CD4-positive, alpha-beta T cell treated with Interleukin-4 for 4 hours (primary cell): ENCODE data around the gene CENPX.

ENCODE experiments used
- DNase-seq: peaks from one replicate; pipeline ENCODE4 v3.0.0-alpha.2; 2020

CENPX gene

GRCh38 chr17:82022310-82022980, at the start of gene CENPX:
CENPX (minus strand) TSS chr17:82022878; CDS start chr17:82022861, 17 bp downstream.
- DNase-seq, result no peak

DNA sequence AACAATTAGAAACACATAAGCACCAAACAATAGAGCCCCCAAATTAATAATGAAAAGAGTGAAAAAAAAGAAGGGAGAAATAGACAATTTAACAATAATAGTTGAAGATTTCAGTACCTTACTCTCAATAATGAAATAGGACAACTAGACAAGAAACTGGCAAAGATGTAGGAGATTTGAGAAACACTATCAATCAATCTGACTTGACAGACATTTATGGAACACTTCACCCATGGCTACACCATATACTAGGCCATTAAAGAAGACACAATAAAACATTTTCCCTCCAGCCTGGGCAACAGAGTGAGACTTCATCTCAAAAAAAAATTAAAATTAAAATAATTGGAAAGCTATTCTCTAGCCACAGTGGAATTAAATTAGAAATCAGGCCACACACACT, 47.9 kb upstream of the CENPX start:
- no peak for DNase-seq

DNA sequence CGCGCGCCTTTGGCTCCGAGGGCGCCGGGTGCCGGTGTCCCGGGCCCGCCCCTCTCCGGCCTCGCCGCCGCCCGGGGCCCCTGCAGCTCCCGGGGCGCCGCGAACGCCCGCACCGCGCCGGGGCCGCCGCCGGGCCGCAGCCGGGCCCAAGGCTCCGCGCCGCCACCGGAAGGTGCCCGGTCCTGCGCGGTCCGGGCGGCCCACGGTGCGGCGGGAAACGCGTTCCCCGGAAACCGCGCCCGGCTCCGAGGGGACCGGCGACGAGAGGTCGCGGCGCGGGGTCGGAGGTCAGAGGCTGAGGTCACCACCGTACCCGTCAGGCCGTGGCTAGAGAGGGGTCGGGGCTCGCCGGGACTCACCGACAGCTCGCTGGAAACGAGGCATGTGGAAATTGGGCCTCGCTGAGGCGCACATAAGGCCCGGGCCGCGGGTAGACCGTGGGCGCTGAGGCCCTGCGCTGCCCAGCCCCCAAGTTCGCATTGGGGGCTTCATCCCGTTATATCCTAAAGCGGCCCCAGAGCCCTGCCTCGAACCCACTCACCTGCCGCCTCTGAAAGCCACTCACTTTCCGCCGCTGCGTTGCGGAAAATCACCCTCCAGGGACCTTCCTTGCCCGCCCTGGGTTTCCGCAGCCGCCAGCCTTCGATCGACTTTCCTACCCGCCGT, 43.1 kb upstream of the CENPX start, which contains the start of gene DUS1L:
Gene DUS1L (minus strand): TSS at position 167 of the 666 bp plus-strand sequence. CDS start 745 bp downstream, outside the sequence.
- peak; percentile 54 for DNase-seq

GRCh38 chr17:82065193-82065637, 42.5 kb upstream of the CENPX start:
- peak; percentile 5 for DNase-seq

DNA sequence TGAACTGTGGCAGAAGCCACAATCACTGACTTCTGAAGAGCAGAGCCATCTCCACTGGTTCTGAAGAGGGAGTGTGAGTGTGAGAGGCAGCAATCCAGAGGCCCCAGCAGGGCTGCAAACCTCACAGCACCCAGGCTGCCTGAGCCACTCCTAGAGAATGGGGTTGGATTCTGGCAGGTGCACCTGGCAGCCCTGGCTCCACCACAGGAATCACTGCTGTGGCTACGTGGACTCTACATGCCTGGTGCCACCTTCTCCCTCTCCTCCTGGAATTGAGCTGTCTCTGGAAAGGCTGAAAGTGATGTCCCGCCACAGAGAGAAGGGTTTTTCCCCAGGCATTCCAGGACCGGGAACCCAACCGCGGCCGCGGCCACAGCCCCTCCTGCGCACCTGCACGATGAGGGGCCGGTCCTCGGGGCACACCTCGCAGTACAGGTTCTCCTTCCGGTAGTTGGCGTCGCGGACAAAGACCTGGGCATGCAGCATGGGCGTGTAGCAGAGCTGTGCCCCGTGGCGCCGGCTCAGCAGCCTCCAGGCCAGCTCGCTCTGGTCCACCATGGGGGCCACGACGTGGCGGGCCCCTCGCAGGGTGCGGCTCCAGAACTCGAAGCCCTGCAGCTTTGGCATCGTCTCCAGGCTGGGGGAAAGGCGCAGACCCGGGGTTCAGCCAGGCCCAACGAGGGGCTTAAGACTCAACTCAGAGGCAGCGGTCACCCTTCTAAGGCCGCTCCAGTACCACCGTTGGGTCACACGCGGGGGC, 41.9 kb upstream of the CENPX start:
- no peak for DNase-seq

- DNase-seq, result no peak
These were observed 41.0 kb upstream of the CENPX start for GRCh38 chr17:82063424-82064415.

DNA sequence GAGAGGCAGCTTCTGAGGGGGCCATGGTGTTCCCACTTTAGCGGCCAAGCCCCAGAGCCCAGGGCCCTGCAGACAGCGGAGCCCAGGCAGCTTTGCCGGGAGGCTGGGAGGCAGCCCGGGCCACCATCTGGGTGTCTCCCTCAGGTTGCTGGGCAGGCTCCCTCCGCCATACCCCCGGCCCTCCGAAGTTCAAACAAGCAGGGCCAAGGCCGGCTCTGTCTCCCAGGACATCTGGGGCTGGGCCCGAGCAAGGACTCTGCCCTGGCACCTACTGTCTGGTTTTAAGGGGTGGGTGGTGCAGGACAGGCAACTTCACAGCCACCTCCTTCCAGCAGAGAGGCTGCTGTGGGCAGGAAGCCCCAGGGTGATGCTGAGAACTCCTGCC, 40.3 kb upstream of the CENPX start:
- no peak for DNase-seq

DNA sequence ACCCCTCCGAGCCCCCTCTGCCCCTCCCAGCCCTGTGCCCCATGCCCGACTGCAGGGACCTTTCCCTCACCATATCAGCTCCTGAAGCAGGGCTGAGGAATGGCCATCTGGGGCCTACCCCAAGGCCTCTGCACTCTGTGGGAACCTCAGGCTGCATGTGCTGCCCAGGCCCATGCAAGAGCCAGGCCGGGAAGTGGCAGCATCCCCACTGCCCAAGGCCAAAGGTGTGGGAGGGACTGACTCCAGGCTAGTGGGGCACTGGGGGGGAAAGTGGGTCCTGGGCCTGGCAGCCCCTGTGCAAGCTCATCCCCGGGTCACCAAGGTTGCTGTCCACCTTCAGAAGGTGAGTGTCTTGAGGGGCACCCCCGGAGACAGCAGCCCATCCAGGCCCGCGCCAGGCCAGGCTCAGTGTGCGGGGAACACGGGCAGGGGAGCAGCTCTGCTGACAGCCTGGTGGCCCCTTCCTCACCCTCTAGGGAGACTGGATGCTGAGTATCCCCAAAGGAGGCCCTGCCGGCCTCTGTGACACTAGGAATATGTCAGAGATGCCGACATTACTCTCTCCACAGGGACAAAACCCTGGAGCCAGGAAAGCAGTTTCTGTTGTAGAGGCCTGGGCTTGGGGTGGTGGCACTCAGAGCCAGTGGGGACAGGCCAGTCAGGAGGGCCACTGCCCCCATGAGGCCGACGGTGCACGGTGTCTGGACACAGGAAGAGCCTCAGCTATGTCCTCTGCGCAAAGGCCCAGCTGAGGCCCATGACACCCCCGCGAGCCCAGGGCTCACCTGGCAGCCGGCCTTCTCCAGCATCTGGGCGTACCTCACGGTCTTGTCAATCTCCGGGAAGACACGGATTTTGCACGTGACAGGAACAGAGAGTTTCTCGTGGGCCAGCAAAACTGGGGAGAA, 39.7 kb upstream of the CENPX start:
- no peak for DNase-seq

DNA sequence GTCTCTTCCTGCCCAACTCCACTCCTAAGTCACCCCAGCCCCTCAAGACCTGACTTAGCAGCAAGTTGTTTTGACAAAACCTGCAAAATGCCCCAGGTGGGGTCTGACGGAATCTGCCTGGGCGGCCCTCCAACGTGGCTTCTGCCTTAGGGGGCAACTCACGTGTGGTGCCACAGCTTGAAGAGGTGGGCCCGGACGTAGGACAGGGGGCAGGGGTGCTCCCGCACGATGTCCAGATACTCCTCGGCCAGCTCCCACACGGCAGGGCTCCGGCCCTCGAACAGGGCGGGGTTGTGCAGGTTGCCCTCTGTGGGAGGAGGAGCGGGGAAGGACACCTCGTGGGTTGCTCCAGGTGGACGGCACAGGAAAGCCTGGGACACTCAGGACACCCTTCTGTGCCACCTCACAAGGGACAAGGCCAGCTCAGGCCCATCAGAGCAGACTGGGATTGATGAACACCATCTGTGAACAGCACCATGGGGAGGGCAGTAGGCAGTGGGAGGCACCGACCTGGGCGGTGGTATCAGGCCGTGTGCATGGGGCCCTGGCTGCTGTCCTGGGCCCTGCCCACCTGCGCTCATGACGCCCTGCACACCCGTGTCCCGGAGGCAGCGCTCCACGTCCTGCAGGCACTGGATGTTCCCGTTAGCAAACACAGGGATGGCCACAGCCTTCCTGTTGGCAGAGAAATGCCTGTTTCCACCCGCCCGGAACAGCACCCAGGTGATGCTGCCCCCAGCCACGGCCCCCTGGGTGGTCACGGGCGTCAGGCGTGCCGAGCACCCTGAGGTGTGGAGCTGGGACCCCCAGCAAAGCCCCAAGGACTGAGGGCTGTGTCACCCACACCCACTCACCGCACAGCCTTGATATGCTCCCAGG, 38.6 kb upstream of the CENPX start:
- DNase-seq, result no peak

- DNase-seq, result no peak
These were observed 37.9 kb upstream of the CENPX start for GRCh38 chr17:82060614-82061013.

DNA sequence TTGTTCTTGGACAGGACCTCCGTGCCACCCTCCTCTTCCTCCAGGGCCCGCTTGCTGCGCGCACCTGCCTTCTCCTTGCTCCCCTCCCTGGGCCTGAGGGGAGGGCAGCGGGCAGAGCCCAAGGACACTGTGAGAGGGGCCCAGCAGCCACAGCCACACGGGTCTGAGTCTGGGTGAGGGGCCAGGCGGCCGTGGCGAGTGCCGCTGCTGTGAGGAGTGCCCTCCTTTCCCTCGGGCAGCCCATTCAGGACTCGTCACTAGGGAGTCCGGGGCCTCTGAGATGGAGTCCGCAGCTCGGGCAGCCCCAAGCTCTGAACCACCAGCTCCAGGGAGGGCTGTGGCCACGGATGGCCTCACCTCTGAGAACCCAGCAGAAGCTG, 37.3 kb upstream of the CENPX start:
- DNase-seq, result no peak

DNA sequence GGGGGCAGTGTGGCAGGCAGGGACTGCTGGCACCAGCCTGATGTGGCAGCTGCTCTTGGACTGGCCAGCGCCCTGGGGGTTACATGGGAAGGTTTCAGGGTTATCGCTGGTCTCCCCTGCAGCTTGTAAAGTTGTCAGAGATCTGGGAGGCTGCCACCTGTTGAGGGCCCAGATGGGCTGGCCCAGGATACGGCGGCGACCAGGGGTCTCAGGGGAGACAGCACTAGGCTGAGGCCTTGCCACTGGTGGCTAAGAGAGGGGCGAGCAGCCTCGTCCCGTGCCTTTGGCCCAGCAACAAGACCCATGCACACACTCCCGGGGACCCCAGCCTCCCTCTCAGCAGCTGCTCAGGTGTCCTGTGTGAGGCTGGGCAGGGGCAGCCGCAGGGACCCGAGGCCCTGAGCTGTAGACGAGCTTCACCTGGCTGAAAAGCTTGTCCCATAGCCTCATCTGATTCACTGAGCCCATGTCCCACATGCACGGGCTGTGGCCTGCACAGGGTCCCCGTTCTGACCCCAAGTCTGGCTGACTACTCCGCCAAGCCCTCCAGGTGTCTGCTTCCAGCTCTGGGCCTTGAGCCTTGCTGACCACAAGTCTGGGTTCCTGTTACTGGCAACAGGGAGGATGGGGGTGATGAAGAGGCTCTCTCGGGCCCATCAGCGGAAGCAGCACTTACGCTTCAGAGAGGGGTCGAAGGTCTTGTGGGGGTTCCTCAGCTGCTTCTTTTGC, 36.8 kb upstream of the CENPX start:
- DNase-seq, result no peak

DNA sequence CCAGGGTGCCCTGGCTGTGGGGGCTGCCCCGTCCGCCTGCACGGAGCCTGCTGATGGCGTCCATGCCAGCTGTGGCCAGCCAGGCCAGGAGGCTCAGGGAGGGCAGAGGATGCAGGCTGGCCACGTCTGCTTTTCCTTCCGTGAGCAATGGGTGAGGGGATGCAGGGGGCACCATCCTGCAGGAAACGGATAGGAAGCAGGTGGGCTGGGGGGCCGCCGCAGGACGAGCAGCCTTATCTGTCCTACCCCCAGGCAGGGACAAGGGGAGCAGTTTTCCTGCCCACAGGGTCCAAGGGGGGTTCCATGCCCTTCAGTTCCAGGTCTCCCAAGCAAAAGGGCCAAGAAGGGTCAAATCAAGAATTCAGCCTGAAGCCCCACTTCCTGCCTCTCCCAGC, 36.2 kb upstream of the CENPX start:
- no peak for DNase-seq

DNA sequence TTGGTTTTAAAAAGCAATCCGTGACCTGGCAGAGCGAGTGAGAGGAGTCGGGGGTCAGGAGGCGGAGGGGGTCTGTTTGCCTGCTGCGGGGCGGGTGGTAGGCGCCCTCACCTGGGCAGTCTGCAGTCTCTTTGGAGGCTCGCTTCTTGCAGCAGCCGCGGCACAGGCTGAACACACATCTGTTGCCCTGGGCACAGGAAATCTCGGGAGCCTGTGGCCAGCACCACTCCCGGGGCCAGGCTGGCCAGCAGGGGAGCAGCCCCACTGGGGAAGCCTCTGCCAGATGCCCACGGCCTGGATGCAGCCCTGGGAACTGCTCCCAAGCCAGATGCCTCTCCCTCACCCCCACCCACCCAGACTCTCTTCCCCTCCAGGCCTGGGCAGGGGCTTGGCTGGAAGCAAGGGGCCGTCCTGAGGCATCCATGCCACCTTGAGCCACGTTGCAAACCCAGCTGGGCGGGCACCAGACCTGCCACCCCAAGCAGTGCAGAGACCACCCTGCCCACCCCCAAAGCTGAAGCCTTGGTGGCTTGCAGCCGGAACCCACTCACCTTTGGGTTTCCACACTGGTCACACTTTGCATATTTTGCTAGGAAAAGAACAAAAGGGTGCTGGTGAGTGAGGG, 35.7 kb upstream of the CENPX start:
- DNase-seq, result no peak

DNA sequence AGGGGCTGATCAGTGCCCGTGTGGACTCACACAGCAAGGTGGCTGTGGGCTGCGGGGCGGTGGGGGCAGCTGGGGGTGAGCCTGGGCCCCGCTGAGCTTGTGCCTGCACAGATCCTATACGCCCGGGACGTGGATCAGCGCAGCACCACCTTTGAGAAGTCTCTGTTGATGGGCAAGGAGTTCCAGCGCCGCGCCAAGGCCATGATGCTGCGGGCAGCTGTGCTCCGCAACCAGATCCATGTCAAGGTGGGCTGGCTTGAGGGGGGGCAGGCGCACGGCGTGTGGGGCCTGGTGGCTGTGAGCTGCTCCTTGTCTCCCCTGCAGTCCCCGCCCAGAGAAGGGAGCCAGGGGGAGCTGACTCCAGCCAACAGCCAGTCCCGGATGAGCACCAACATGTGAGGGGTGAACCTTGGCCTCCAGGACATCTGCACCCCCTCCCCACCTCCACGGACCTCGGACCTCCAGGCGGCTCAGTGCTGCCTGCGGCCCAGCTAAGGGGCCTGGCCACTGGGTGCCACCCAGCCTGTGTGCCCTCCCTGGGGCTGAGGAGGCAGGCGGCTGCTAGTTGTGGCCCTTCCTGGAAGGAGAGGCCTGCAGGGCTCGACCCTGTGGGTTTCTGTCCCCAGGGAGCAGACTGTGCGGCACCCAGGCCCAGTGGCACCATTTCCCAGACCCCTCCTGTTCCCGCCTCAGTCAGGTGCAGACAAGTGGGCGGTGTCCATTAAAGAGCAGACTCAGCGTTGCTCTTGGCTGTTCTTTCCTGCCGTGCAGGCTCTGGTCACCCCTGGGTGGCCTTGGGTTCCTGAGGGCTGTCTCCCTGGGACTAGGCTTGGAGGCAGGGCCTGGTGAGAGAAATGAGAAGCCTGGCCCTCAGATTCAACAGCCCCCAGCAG, 34.3 kb upstream of the CENPX start:
- DNase-seq, result no peak

DNA sequence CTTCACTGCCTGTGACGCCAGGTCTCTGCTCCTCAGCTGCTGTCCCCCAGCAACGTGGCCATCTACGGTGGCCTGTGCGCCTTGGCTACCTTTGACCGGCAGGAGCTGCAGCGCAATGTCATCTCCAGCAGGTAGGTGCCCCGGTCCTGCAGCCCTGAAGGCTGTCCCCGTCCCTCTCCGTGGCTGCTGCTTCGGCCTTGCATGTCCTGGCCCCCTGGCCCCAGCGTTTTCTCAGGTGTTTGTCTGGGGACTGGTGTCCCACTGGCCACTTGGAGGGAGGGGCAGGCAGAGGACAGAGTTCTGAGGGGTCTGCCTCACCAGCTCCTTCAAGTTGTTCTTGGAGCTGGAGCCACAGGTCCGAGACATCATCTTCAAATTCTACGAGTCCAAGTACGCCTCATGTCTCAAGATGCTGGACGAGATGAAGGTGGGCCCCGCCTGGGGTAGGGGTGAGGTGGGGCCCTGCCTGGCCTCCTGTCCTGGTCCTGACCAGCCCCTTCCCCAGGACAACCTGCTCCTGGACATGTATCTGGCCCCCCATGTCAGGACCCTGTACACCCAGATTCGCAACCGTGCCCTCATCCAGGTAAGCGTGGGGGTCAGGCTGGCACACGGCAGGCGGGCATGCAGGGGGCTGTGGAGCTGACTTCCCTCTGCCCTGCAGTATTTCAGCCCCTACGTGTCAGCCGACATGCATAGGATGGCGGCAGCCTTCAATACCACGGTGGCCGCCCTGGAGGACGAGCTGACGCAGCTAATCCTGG, 33.5 kb upstream of the CENPX start:
- DNase-seq, result no peak
